AG04449 (cell line): ENCODE measurements around the gene TAOK3.

ENCODE experiments used
- CTCF ChIA-PET: fragments of 350-600 bp; formaldehyde crosslinking; extraction: SDS; loops from one replicate; lab custom pipeline; 2021; ENCODE audit warnings: antibody characterized with exemption; lab: Yijun Ruan, JAX
- POLR2A ChIA-PET: fragments of 400-600, 350-600 bp; formaldehyde crosslinking; extraction: SDS; loops from one replicate; lab custom pipeline; 2020; ENCODE audit warnings: antibody characterized with exemption, inconsistent platforms; lab: Yijun Ruan, JAX
- DNase-seq: peaks from one replicate; pipeline ENCODE4 v3.0.0-alpha.2; 2010; ENCODE audit warnings: low read depth, low spot score
- H3K4me3 ChIP-seq: 2 replicates; pipeline ENCODE4 v1.5.1; 2011; ENCODE audit warnings: low read depth, mild to moderate bottlenecking, control low read depth, low read length
- CTCF ChIP-seq: IDR thresholded peaks from one replicate; pipeline ENCODE4 v1.5.1; 2011; ENCODE audit warnings: mild to moderate bottlenecking, moderate library complexity, low read length, control low read depth, inconsistent platforms; ENCODE audit not compliant: insufficient read depth; ENCODE audit errors: missing control alignments

The TAOK3 gene

GRCh38 chr12:118150625-118151024, 222.1 kb downstream of the TAOK3 start:
- POLR2A ChIA-PET = no interaction called here
- DNase-seq = no peak
- CTCF ChIA-PET = interaction anchor here (1.7 to 2.8 kb wide), 3 partner anchors 11 to 31 kb away, joined by 3 to 16 read pairs (median 5); no protein-coding TSS in a partner anchor
- TF ChIP-seq CTCF = no peak
- no peak overlapping the region for H3K4me3 ChIP-seq

GRCh38 chr12:118148287-118148686, 224.4 kb downstream of the TAOK3 start:
- ChIA-PET CTCF (interaction anchor here (1.0 to 2.8 kb wide), 4 partner anchors 9 to 230 kb away, joined by 3 to 16 read pairs (median 5); partner anchors contain the start of gene SUDS3), POLR2A (no interaction called here)

GRCh38 chr12:118145798-118146156, 226.9 kb downstream of the TAOK3 start:
- DNase-seq = no peak
- CTCF ChIA-PET = interaction anchor here (1.2 kb wide), 1 partner anchor 38 kb away, joined by 3 read pairs; no protein-coding TSS in a partner anchor
- no peak overlapping the region for H3K4me3 ChIP-seq
- POLR2A ChIA-PET = no interaction called here
- no peak for TF ChIP-seq CTCF

More at GRCh38 chr12:118148287-118148686, 224.4 kb downstream of the TAOK3 start:
- no peak overlapping the region for H3K4me3 ChIP-seq
- no peak for TF ChIP-seq CTCF
- DNase-seq = no peak

- ChIA-PET POLR2A (no interaction called here), CTCF (interaction anchor here (1.3 kb wide), 1 partner anchor 8 kb away, joined by 3 read pairs; no protein-coding TSS in a partner anchor)
- TF ChIP-seq CTCF = no peak
- H3K4me3 ChIP-seq = no peak overlapping the region
- DNase-seq = no peak
Observed at GRCh38 chr12:118145113-118145797, 227.5 kb downstream of the TAOK3 start.

- H3K4me3 ChIP-seq = no peak overlapping the region
- no peak for TF ChIP-seq CTCF
- ChIA-PET POLR2A (no interaction called here), CTCF (interaction anchor here (1.3 kb wide), 1 partner anchor 9 kb away, joined by 3 read pairs; no protein-coding TSS in a partner anchor)
- no peak for DNase-seq
Observed at GRCh38 chr12:118144499-118144898, 228.2 kb downstream of the TAOK3 start.

- ChIA-PET CTCF (interaction anchor here (1.0 to 3.5 kb wide), 3 partner anchors 19 to 237 kb away, joined by 4 to 15 read pairs (median 7); no protein-coding TSS in a partner anchor), POLR2A (no interaction called here)
- TF ChIP-seq CTCF = no peak
- no peak overlapping the region for H3K4me3 ChIP-seq
- DNase-seq = no peak
Observed at GRCh38 chr12:118140825-118141224, 231.9 kb downstream of the TAOK3 start.
